ENCODE measurements around the gene EFHD2. TPM values are rescaled to one million over a fixed set of nuclear protein-coding genes. Genes with fewer than 3 reads are reported as not detected.

Gene EFHD2
- polyA plus RNA-seq, 3 donors: 314 to 329 (median 323) TPM

DNA sequence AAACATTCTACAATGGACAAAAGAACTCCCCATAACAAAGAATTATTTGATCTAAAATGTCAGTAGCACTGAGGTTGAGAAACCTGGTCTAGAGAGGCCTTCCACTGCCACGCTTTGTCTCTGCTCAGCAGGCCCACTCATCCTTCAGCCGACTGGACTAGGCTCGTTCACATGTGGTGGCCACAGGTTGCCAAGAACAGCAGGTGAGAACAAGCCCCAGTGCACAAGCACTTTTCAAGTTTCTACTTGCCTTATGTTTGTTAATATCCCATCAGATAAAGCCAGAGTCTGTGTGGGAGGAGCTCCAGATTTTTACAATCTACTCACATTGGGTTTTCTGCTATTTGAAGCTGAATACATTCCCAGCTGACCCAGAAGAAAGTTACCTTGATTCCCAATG is 9.1 kb upstream of the EFHD2 start:
- no peak overlapping the region for H3K4me2 ChIP-seq (replicated peaks; ENCODE audit: extremely low read depth, low read length, poor library complexity, severe bottlenecking)
- H3K36me3 ChIP-seq (replicated peaks in 1 of 2; ENCODE audit: control insufficient read depth in 1 of 2, insufficient read depth in 2 of 2, low read length in 2 of 2): no peaks in the 10 kb centered on the region
- no peaks in the 10 kb centered on the region for H3K79me2 ChIP-seq (ENCODE audit: insufficient read depth, low read length)
- TF ChIP-seq, protein P1, sequence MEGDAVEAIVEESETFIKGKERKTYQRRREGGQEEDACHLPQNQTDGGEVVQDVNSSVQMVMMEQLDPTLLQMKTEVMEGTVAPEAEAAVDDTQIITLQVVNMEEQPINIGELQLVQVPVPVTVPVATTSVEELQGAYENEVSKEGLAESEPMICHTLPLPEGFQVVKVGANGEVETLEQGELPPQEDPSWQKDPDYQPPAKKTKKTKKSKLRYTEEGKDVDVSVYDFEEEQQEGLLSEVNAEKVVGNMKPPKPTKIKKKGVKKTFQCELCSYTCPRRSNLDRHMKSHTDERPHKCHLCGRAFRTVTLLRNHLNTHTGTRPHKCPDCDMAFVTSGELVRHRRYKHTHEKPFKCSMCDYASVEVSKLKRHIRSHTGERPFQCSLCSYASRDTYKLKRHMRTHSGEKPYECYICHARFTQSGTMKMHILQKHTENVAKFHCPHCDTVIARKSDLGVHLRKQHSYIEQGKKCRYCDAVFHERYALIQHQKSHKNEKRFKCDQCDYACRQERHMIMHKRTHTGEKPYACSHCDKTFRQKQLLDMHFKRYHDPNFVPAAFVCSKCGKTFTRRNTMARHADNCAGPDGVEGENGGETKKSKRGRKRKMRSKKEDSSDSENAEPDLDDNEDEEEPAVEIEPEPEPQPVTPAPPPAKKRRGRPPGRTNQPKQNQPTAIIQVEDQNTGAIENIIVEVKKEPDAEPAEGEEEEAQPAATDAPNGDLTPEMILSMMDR (IDR thresholded peaks at IDR 0.05): no peak
- no peaks in the 10 kb centered on the region for H3K4me1 ChIP-seq (ENCODE audit: control insufficient read depth in 1 of 2, insufficient read depth in 2 of 2, low read length in 2 of 2)
- H3K4me3 ChIP-seq (replicated peaks in 1 of 3; ENCODE audit: low read depth in 2 of 3, low read length in 3 of 3): no peak overlapping the region
- H3K9me3 ChIP-seq (replicated peaks in 1 of 2; ENCODE audit: control insufficient read depth in 1 of 2, insufficient read depth in 1 of 2, low read length in 2 of 2): peaks cover 5% of the 10 kb centered on the region in 2 donors
- no peaks in the 10 kb centered on the region for H4K20me1 ChIP-seq (ENCODE audit: insufficient read depth, low read length)
- no peaks in the 10 kb centered on the region for H3K4me1 Mint-ChIP-seq
- peaks cover 0 to 2% of the 10 kb centered on the region in 2 donors for H3K36me3 Mint-ChIP-seq
- H3K27me3 Mint-ChIP-seq (ENCODE audit: low read depth in 3 of 3): peaks cover 0 to 4% (median 2%) of the 10 kb centered on the region in 3 donors
- no peak overlapping the region for H2AFZ ChIP-seq (ENCODE audit: insufficient read depth, low read depth, low read length, poor library complexity, severe bottlenecking)
- H3K4me3 Mint-ChIP-seq: no peak overlapping the region
- DNase-seq: no peak
- H3K9ac ChIP-seq (ENCODE audit: insufficient read depth, low read length, poor library complexity, severe bottlenecking): no peak overlapping the region
- WGBS (ENCODE audit: insufficient coverage): 92% methylated on average over 3 of the region's 3 CpGs
- intact Hi-C loops (cut with micrococcal nuclease): no loop called here
- H3K27ac Mint-ChIP-seq: no peak overlapping the region
- no peaks in the 10 kb centered on the region for H3K27me3 ChIP-seq (ENCODE audit: control insufficient read depth in 2 of 2, insufficient read depth in 2 of 2, low read length in 2 of 2)
- no peak overlapping the region for H3K27ac ChIP-seq (ENCODE audit: low read depth in 1 of 2, low read length in 2 of 2)
- H3K9me3 Mint-ChIP-seq: peaks cover 2 to 18% (median 8%) of the 10 kb centered on the region in 7 donors

DNA sequence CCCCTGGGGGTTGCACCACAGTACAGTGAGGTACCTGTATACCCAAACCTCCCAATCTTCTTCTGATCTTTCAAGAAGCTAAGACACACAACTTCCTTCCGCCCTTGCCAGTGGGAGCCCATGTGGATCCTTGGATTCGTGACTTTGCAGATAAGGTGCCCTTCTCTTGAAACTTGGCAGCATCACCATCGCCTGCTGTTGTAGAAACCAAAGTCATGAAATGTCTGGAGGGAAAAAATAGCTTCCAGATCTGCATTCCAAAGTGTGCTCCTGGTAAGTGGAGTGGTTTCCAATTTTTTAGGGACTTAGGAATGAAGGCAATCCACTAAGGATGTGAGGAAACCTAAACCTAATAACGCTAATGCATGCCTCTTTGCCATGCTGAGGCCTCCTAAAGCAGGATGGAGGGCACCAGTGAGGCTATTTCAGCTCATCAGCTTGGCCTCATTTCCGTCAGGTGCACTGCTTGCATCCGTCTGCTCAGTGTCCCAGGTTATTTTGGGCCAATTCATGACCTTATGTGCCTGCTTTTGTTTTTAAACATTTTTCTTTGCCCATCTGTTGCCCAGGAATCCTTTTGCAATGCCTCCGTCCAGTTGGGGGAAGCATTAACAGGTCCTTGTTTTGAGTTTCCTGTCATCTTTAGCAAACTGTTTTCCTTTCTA is 8.2 kb upstream of the EFHD2 start:
- peaks cover 0 to 4% (median 2%) of the 10 kb centered on the region in 3 donors for H3K27me3 Mint-ChIP-seq (ENCODE audit: low read depth in 3 of 3)
- peaks cover 2 to 16% (median 8%) of the 10 kb centered on the region in 7 donors for H3K9me3 Mint-ChIP-seq
- intact Hi-C loops (cut with micrococcal nuclease): no loop called here
- TF ChIP-seq, protein P1 (IDR thresholded peaks at IDR 0.05): no peak
- Histone ChIP-seq H3K79me2 (ENCODE audit: insufficient read depth, low read length) (no peaks in the 10 kb centered on the region), H3K9ac (ENCODE audit: insufficient read depth, low read length, poor library complexity, severe bottlenecking) (no peak overlapping the region), H3K4me2 (replicated peaks; ENCODE audit: extremely low read depth, low read length, poor library complexity, severe bottlenecking) (no peak overlapping the region), H3K27me3 (ENCODE audit: control insufficient read depth in 2 of 2, insufficient read depth in 2 of 2, low read length in 2 of 2) (no peaks in the 10 kb centered on the region), H3K27ac (ENCODE audit: low read depth in 1 of 2, low read length in 2 of 2) (no peak overlapping the region), H3K4me3 (replicated peaks in 1 of 3; ENCODE audit: low read depth in 2 of 3, low read length in 3 of 3) (no peak overlapping the region), H3K4me1 (ENCODE audit: control insufficient read depth in 1 of 2, insufficient read depth in 2 of 2, low read length in 2 of 2) (no peaks in the 10 kb centered on the region), H3K9me3 (replicated peaks in 1 of 2; ENCODE audit: control insufficient read depth in 1 of 2, insufficient read depth in 1 of 2, low read length in 2 of 2) (peaks cover 5% of the 10 kb centered on the region in 2 donors), H4K20me1 (ENCODE audit: insufficient read depth, low read length) (no peaks in the 10 kb centered on the region), H3K36me3 (replicated peaks in 1 of 2; ENCODE audit: control insufficient read depth in 1 of 2, insufficient read depth in 2 of 2, low read length in 2 of 2) (no peaks in the 10 kb centered on the region), H2AFZ (ENCODE audit: insufficient read depth, low read depth, low read length, poor library complexity, severe bottlenecking) (no peak overlapping the region)
- peaks cover 0 to 2% of the 10 kb centered on the region in 2 donors for H3K36me3 Mint-ChIP-seq
- H3K27ac Mint-ChIP-seq: peak overlapping the region in 2 of 7 donors; percentile 1
- WGBS (ENCODE audit: insufficient coverage): 95% methylated on average over 5 of the region's 7 CpGs
- no peak overlapping the region for H3K4me3 Mint-ChIP-seq
- no peaks in the 10 kb centered on the region for H3K4me1 Mint-ChIP-seq
- DNase-seq: no peak
